LNCaP clone FGC (cell line): ENCODE results near the gene ITPR2.

ENCODE experiments used
- DNase-seq: peaks from one replicate; pipeline ENCODE4 v3.0.0-alpha.2; 2011; ENCODE audit warnings: low read depth
- H3K4me3 ChIP-seq: 2 replicates; pipeline ENCODE4 v1.5.1; 2011; ENCODE audit warnings: mild to moderate bottlenecking, low read depth, low read length, control low read depth
- TF ChIP-seq, protein P1 (sequence below): IDR thresholded peaks from 2 replicates; pipeline ENCODE4 v1.5.1; 2012; ENCODE audit warnings: mild to moderate bottlenecking; ENCODE audit not compliant: control insufficient read depth, insufficient read depth; ENCODE audit errors: extremely low read depth

The ITPR2 gene

DNA sequence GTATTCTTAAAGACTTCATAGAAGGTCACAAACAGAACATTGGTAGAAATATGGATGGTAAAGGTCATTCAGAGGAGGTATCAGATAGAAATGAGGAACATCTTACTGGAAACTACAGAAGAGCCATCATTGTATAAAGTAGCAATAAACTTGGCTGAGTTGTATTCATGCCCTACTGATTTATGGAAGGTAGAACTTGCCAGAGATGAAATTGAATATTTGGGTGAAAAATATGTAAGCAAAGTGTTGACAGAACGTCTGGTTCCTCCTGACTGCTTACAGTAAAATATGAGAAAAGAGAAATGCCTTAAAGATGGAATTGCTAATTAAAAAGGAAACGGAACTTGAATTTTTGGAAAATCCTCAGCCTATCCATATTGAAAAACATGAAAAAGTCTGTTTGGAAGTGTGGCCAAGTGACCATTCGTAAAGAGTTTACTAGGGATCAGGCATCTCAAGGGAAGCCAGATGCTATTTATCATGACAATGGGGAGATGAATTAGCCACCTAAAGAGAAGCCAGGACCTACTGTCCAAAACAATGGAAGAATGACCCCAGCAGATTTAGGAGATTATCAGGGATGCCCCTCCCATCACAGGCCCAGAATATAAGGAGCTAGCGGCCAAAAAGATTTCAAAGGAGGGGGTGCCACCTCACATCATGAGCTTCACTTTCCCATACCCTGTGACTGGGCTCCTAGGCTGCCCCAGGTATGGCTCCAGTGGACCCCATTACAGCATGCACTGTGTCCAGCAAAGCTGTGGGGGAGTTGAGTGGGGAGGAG, 189.3 kb downstream of the ITPR2 start:
- no peak overlapping the region for H3K4me3 ChIP-seq
- no peak for DNase-seq
- TF ChIP-seq, protein P1, sequence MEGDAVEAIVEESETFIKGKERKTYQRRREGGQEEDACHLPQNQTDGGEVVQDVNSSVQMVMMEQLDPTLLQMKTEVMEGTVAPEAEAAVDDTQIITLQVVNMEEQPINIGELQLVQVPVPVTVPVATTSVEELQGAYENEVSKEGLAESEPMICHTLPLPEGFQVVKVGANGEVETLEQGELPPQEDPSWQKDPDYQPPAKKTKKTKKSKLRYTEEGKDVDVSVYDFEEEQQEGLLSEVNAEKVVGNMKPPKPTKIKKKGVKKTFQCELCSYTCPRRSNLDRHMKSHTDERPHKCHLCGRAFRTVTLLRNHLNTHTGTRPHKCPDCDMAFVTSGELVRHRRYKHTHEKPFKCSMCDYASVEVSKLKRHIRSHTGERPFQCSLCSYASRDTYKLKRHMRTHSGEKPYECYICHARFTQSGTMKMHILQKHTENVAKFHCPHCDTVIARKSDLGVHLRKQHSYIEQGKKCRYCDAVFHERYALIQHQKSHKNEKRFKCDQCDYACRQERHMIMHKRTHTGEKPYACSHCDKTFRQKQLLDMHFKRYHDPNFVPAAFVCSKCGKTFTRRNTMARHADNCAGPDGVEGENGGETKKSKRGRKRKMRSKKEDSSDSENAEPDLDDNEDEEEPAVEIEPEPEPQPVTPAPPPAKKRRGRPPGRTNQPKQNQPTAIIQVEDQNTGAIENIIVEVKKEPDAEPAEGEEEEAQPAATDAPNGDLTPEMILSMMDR = no peak

DNA sequence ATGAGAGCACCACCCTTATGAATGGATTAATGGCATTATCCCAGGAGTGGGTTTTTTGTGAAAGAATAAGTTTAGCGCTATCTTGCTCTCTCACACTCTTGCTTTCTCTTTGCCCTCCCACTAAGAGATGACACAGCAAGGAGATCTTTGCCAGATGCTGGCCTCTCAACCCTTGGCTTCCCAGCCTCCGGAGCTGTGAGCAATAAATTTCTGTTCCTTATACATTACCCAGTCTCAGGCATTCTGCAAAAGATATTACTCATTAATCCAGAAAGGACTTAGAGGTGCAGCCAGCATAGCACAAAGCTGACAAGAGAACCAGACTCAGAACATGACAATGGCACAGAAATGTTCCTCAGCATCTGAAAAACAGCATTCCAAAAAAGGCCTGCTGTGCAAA, 190.6 kb downstream of the ITPR2 start:
- TF ChIP-seq, protein P1 = no peak
- no peak for DNase-seq
- H3K4me3 ChIP-seq = no peak overlapping the region

- no peak for DNase-seq
- TF ChIP-seq, protein P1 = no peak
- no peak overlapping the region for H3K4me3 ChIP-seq
These were observed 196.2 kb downstream of the ITPR2 start for GRCh38 chr12:26636710-26637328.

GRCh38 chr12:26633591-26634210, 199.3 kb downstream of the ITPR2 start:
- H3K4me3 ChIP-seq = no peak overlapping the region
- TF ChIP-seq, protein P1 = no peak
- DNase-seq = no peak

DNA sequence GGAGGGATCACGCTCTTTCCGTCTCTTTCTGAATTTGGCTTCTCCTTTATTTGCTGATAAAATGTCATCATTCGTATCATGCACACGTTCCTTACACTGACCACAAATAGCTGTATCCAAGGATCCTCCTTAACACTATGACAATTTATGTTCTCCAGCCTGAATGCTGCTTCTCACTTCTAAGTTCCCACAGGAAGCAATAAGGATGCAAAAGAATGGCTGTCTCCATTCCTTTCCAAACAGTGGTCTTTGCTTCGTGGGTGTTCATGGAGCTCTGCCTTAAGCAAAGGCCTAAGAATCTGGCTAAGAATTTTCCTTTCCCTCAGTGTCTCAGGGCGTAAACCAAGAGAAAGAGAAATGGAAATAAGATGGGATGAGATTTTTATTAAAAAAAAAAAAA, 200.2 kb downstream of the ITPR2 start:
- TF ChIP-seq, protein P1 = no peak
- no peak overlapping the region for H3K4me3 ChIP-seq
- DNase-seq = no peak

DNA sequence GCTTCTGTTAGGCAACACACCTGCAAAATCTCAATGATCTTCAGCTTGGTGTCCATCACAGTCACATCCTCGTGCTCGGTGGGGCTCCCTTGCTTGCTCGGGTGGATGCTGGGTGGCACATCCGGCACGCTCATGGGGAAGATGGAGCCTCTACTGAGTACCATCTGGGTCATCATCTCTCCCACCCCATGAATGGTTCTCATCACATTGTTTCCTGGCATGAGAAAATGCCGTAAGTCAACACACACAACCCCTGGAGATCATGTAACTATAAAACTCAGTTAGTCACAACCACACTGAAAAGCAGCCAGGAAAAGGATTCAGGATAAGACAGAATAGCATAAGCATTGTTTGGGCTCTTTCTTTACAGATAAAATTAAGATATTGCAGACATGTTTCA, 201.1 kb downstream of the ITPR2 start:
- no peak for DNase-seq
- TF ChIP-seq, protein P1 = no peak
- no peak overlapping the region for H3K4me3 ChIP-seq

DNA sequence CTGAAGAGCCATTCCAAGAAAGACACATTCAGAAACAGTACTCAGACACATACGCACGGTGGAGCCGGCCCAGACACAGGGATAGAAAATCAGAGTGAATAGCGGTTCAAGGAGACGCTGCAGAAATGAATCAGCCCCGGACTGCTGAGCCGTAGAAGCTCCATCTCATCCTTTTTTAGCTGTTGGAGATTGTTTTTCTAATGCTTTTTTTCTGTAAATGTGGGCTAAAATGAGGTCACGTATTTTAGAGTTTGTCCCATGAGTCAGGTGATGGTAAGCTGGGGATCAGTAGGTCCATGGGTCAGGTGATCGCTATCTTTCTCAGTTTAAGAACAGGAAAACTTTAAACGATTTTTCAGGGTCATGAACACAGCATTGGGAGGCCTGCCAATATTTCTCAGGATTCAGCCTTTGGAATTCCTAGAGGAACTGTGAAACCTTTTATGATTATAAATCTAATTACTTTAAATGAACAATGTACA, 202.4 kb downstream of the ITPR2 start:
- TF ChIP-seq, protein P1 = no peak
- H3K4me3 ChIP-seq = no peak overlapping the region
- DNase-seq = no peak
